Nephron (organoid): ENCODE data around the gene KITLG.

Source experiments
- H3K27ac Mint-ChIP-seq, 3 experiments: 2 replicates each; pipeline ENCODE4 v1.8.0; 2020; ENCODE audit warnings: mixed read lengths in 3 of 3, mild to moderate bottlenecking in 2 of 3, moderate library complexity in 1 of 3
- H3K27me3 Mint-ChIP-seq: 2 replicates; pipeline ENCODE4 v1.8.0; 2021; ENCODE audit warnings: low read depth, mild to moderate bottlenecking, moderate library complexity, mixed read lengths
- H3K36me3 Mint-ChIP-seq: 2 replicates; pipeline ENCODE4 v1.8.0; 2020; ENCODE audit warnings: low read depth, mixed read lengths
- H3K4me1 Mint-ChIP-seq: 2 replicates; pipeline ENCODE4 v1.8.0; 2020; ENCODE audit warnings: mixed read lengths
- H3K4me3 Mint-ChIP-seq, 3 experiments: 2 replicates each; pipeline ENCODE4 v1.8.0; 2020; ENCODE audit warnings: mild to moderate bottlenecking in 3 of 3, mixed read lengths in 3 of 3, moderate library complexity in 2 of 3
- H3K9me3 Mint-ChIP-seq: 2 replicates; pipeline ENCODE4 v1.8.0; 2020; ENCODE audit warnings: mixed read lengths
- CTCF ChIP-seq, 3 experiments: fragments of 200-600 bp; sonication (generic); IDR thresholded peaks; one replicate each; pipeline ENCODE4 v1.5.0; 2021; ENCODE audit warnings: antibody characterized with exemption in 3 of 3; ENCODE audit not compliant: unreplicated experiment in 3 of 3

KITLG gene

DNA sequence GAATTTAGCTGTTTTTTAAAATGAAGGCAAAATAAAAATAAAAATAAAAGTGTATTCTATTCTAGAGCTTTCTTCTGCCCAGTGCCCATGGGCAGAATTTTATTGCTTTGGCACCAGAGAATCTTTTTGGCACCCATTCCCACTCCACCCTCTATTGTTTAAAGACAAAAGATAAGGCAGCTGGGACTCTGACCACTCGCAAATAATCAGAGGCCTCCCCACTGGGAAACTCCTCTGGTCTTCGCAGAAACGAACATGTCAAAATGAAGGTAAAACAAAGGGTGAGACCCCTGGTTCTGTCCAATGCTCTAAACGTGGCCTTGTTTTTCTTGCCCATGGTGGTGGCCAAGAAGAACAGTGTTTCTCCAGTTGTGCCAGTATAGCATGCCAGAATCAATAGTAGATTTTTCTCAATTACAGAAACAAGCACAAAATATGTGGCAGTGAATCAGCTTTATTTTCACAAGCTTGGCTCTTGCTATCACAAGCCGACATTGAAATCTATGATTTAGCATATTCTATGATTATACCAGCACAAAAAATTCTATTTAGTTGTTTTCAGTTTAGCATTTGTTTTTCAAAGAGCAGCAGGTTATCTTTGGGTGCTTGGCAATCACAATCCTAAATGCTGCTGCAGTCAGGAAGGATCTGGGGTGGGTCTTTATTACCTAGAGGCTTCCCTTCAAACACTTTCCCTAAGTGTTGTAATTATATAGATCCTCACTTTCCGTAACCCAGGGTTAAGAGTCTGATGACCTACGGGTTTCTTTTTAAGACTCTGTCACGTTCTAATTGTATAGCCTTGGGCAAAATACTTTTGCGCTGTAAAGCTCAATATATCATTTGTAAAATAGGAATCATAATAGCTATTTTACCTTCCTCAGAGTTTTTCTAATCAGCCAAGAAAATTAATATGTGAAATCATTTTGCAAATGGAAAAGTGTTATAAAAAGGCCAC, 50.5 kb downstream of the KITLG start:
- no peak for TF ChIP-seq CTCF (IDR thresholded peaks at IDR 0.05; ENCODE audit: unreplicated experiment in 3 of 3)
- Mint-ChIP-seq H3K27ac (no peak overlapping the region), H3K36me3 (peaks cover 19% of the 10 kb centered on the region), H3K9me3 (peaks cover 2% of the 10 kb centered on the region), H3K27me3 (no peaks in the 10 kb centered on the region), H3K4me3 (no peak overlapping the region), H3K4me1 (no peaks in the 10 kb centered on the region)

GRCh38 chr12:88522961-88523360, 57.3 kb downstream of the KITLG start:
- Mint-ChIP-seq H3K36me3 (peaks cover 16% of the 10 kb centered on the region), H3K27ac (no peak overlapping the region), H3K27me3 (peaks cover 4% of the 10 kb centered on the region), H3K9me3 (peaks cover 2% of the 10 kb centered on the region), H3K4me1 (no peaks in the 10 kb centered on the region), H3K4me3 (no peak overlapping the region)
- no peak for TF ChIP-seq CTCF (IDR thresholded peaks at IDR 0.05; ENCODE audit: unreplicated experiment in 3 of 3)

DNA sequence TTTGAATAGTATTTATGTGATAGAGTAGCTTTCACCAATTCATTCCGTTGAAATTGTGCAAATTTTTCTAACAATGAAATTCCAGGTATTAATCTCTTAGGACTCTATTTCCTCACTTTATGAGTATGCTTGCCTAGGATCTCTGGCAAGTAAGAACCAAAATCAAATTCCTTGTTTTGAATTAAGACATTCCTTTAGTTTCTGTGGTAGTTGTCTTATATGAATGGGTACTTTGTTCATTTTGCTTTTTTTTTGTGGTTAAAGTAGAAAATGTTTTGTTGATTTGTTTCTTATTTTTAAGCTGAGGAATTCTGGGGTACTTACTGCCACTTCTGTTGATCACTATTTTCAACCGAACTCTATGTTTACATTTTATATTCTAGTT, 59.8 kb downstream of the KITLG start:
- Mint-ChIP-seq H3K4me1 (no peaks in the 10 kb centered on the region), H3K27me3 (peaks cover 4% of the 10 kb centered on the region), H3K4me3 (no peak overlapping the region), H3K9me3 (no peaks in the 10 kb centered on the region), H3K27ac (no peak overlapping the region), H3K36me3 (no peaks in the 10 kb centered on the region)
- no peak for TF ChIP-seq CTCF (IDR thresholded peaks at IDR 0.05; ENCODE audit: unreplicated experiment in 3 of 3)

DNA sequence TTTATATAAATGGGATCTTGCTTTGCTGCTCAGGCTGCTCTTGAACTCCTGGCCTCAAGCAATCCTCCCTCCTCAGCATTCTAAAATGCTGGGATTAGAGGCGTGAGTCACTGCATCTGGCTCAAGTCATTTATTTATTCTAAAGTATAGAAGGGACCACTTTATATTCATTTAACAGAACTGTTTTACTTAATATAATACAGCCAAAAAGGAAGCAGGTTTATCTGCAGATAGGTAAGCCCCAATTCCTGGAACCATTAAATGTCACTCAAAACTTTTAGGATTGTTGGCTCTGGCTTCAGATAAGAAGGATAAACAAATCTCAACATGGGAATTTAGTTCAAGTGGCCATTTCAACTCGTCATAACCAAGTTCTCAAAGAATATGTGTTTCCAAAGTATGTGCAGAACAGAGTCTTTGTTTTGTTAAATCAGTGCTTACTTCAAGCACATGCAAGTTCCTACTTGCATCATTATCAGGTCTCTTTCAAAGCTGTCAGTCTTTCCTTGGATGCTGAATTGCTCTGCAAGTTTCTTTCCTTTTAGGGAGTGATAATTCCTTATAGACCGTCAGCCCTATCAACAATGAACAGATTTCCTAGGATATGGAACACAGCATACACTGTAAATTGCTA, 60.4 kb downstream of the KITLG start:
- H3K9me3 Mint-ChIP-seq, result no peaks in the 10 kb centered on the region
- no peak overlapping the region for H3K27ac Mint-ChIP-seq
- H3K36me3 Mint-ChIP-seq, result no peaks in the 10 kb centered on the region
- TF ChIP-seq CTCF (IDR thresholded peaks at IDR 0.05; ENCODE audit: unreplicated experiment in 3 of 3), result no peak
- no peak overlapping the region for H3K4me3 Mint-ChIP-seq
- no peaks in the 10 kb centered on the region for H3K4me1 Mint-ChIP-seq
- H3K27me3 Mint-ChIP-seq, result peaks cover 4% of the 10 kb centered on the region

DNA sequence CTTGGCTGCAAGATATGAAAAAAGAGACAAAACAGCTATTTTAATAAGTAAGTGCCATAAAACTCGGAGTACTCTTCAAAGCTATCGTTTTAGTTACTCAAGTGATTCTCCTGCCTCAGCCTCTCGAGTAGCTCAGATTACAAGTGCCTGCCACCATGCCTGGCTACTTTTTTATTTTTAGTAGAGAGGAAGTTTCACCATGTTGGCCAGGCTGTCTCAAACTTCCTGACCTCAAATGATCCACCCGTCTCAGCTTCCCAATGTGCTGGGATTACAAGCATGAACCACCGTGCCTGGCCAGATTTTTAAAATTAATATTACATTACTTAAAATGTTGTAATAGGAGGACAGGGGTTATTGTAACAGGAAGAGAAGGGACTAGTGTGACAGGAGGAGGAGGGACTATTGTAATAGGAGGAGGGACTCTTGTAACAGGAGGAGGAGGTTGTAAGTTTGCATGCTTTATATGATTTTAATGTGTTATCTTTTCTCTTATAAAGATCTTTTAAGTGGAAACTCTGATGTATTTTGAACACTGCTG, 61.3 kb downstream of the KITLG start:
- H3K4me1 Mint-ChIP-seq, result no peaks in the 10 kb centered on the region
- no peak overlapping the region for H3K27ac Mint-ChIP-seq
- H3K27me3 Mint-ChIP-seq, result peaks cover 4% of the 10 kb centered on the region
- no peak overlapping the region for H3K4me3 Mint-ChIP-seq
- TF ChIP-seq CTCF (IDR thresholded peaks at IDR 0.05; ENCODE audit: unreplicated experiment in 3 of 3), result no peak
- no peaks in the 10 kb centered on the region for H3K36me3 Mint-ChIP-seq
- H3K9me3 Mint-ChIP-seq, result no peaks in the 10 kb centered on the region
